OCI-LY3 (cell line): ENCODE data around the gene MYBPHL.
"Not testable (repeated sequence)": the region's sequence is repeated elsewhere in the genome, so short reads cannot be mapped to it uniquely, and the experiment has no call there.

Source experiments
- H2AFZ ChIP-seq: fragments of 200-600, 300-600 bp; shearing (Covaris generic); 2 replicates; pipeline ENCODE4 v1.6.0; 2014; ENCODE audit warnings: antibody characterized with exemption, low read depth, low read length
- H3K27ac ChIP-seq: fragments of 200-600, 300-600 bp; sonication (generic); 2 replicates; pipeline ENCODE4 v1.5.1; 2014; ENCODE audit warnings: mild to moderate bottlenecking, low read length, moderate library complexity, mixed read lengths
- H3K27me3 ChIP-seq: fragments of 200-600, 300-600 bp; sonication (generic); 2 replicates; pipeline ENCODE4 v1.6.1; 2014; ENCODE audit warnings: low read depth, low read length, mixed read lengths
- H3K36me3 ChIP-seq: fragments of 200-600, 300-600 bp; sonication (generic); replicated peaks from 2 replicates; pipeline ENCODE3; 2014; ENCODE audit warnings: low read depth, low read length, mixed read lengths
- H3K4me1 ChIP-seq: fragments of 300-600, 200-600 bp; sonication (generic); 2 replicates; pipeline ENCODE4 v1.6.1; 2014; ENCODE audit warnings: low read length, mixed read lengths
- H3K4me2 ChIP-seq: fragments of 200-600, 300-600 bp; sonication (generic); 2 replicates; pipeline ENCODE4 v1.6.1; 2014; ENCODE audit warnings: low read length, mixed read lengths
- H3K4me3 ChIP-seq: fragments of 300-600, 200-600 bp; sonication (generic); 2 replicates; pipeline ENCODE4 v1.5.1; 2014; ENCODE audit warnings: antibody characterized with exemption, mild to moderate bottlenecking, low read length, moderate library complexity
- H3K79me2 ChIP-seq: fragments of 300-600, 200-600 bp; shearing (Covaris generic); 2 replicates; pipeline ENCODE4 v1.6.1; 2014; ENCODE audit warnings: mild to moderate bottlenecking, low read length, mixed read lengths
- H3K9ac ChIP-seq: fragments of 300-600, 200-600 bp; shearing (Covaris generic); 2 replicates; pipeline ENCODE4 v1.6.0; 2014; ENCODE audit warnings: mild to moderate bottlenecking, low read length, moderate library complexity
- H3K9me3 ChIP-seq: fragments of 200-600, 300-600 bp; shearing (Covaris generic); 2 replicates; pipeline ENCODE4 v1.6.1; 2014; ENCODE audit warnings: low read length, mixed read lengths; ENCODE audit not compliant: insufficient read depth
- H4K20me1 ChIP-seq: fragments of 200-600, 300-600 bp; sonication (generic); 2 replicates; pipeline ENCODE4 v1.6.1; 2016; ENCODE audit warnings: low read length, mixed read lengths; ENCODE audit not compliant: insufficient read depth
- EZH2phosphoT487 ChIP-seq: fragments of 200-600 bp; shearing (Covaris generic); IDR thresholded peaks from 2 replicates; pipeline ENCODE4 v1.6.1; 2018; ENCODE audit warnings: antibody characterized with exemption, mixed run types, low read depth
- TF ChIP-seq, protein P1 (sequence below): fragments of 200-600, 300-600 bp; sonication (generic); IDR thresholded peaks from 2 replicates; pipeline ENCODE4 v1.5.1; 2014; ENCODE audit warnings: antibody characterized with exemption, low read length, low read depth

The MYBPHL gene

DNA sequence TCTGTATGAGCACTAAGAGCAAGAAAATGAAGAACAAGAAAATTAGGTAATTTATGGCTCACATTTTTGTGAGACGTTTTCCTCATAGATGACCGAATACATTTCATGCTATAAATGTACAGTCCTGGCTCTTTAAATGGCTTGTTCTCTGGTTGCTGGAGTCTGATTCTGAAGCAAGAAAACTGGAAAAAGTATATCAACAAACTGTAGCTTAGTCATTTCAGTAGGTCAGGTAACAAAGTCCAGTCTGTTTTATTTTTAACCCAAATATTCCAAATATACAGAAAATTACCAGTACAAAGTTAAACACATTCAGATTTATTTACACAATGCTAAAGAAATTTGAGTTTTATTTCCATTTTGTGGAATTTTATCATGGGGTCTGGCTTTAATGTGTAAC lies 2.5 kb upstream of the MYBPHL start:
- no peak overlapping the region for H3K4me2 ChIP-seq
- H3K4me1 ChIP-seq = no peaks in the 10 kb centered on the region
- no peak overlapping the region for H3K9ac ChIP-seq
- no peaks in the 10 kb centered on the region for H4K20me1 ChIP-seq
- H3K27me3 ChIP-seq = peaks cover 12% of the 10 kb centered on the region
- no peaks in the 10 kb centered on the region for H3K79me2 ChIP-seq
- no peak overlapping the region for H2AFZ ChIP-seq
- H3K36me3 ChIP-seq = no peaks in the 10 kb centered on the region
- H3K9me3 ChIP-seq = no peaks in the 10 kb centered on the region
- no peak overlapping the region for H3K27ac ChIP-seq
- no peak overlapping the region for H3K4me3 ChIP-seq
- TF ChIP-seq, protein P1, sequence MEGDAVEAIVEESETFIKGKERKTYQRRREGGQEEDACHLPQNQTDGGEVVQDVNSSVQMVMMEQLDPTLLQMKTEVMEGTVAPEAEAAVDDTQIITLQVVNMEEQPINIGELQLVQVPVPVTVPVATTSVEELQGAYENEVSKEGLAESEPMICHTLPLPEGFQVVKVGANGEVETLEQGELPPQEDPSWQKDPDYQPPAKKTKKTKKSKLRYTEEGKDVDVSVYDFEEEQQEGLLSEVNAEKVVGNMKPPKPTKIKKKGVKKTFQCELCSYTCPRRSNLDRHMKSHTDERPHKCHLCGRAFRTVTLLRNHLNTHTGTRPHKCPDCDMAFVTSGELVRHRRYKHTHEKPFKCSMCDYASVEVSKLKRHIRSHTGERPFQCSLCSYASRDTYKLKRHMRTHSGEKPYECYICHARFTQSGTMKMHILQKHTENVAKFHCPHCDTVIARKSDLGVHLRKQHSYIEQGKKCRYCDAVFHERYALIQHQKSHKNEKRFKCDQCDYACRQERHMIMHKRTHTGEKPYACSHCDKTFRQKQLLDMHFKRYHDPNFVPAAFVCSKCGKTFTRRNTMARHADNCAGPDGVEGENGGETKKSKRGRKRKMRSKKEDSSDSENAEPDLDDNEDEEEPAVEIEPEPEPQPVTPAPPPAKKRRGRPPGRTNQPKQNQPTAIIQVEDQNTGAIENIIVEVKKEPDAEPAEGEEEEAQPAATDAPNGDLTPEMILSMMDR = no peak
- no peak for TF ChIP-seq EZH2phosphoT487

DNA sequence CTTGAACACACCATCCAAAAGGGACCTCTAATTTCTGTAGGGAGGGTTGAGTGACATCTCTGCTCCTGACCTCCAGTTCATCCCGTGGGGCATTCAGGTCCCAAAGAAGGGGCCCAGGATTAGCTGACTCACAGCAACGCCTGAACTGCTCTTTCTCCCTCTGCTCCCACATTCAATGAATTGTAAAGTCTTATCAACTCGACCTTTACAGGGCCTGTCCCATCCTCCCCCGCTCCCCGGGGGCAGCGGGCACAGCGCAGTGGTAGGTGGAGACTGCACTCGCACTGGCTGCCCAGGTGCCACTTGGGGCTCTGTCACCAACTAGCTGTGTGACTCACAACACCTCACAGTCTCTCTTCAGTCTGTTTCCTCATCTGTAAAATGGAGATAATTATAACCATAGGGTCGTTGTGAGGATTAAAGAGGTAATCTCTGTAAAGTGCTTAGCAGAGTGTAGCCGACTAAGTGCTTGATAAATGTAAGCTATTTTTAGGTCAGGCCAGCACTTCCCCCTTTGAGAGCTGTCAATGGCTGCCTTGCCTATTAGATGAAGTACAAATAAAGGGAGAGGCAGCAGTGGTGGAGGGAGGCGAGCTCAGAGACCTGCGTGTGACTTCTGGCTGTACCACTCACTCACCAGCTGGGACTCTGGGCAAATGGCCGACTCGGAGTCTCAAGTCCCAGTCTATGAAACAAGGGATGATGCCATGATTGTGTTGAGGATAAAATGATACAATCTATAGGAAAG lies 637 bp upstream of the MYBPHL start:
- no peak overlapping the region for H3K4me2 ChIP-seq
- no peak overlapping the region for H3K27ac ChIP-seq
- H3K9me3 ChIP-seq = no peaks in the 10 kb centered on the region
- H2AFZ ChIP-seq = no peak overlapping the region
- no peak for TF ChIP-seq EZH2phosphoT487
- TF ChIP-seq, protein P1 = no peak
- no peaks in the 10 kb centered on the region for H4K20me1 ChIP-seq
- H3K36me3 ChIP-seq = no peaks in the 10 kb centered on the region
- no peak overlapping the region for H3K9ac ChIP-seq
- no peaks in the 10 kb centered on the region for H3K79me2 ChIP-seq
- H3K27me3 ChIP-seq = peaks cover 5% of the 10 kb centered on the region; the same call in 1 of the 2 replicates
- no peak overlapping the region for H3K4me3 ChIP-seq
- no peaks in the 10 kb centered on the region for H3K4me1 ChIP-seq

DNA sequence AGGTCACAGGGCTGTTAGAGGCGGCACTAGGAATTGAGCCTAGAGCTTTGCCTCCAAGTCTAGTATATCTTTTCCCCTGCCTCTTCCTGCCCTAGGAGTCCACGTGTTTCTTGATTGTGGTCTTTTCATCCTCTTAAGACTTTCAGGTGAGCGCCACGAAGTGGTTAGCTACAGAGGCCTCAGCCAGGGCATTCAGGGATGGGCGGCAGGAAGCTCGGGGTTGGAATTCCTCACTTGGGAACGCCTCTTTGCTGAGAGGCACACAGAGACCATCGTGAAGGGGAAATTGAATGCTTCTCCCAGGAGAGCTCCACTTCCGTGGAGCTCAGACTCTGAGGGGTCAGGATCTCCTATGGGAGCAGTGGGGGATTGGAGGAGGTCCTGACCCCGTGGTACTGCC lies 820 bp downstream of the MYBPHL start:
- not testable (repeated sequence) for H3K9ac ChIP-seq, H3K4me2 ChIP-seq, H3K4me1 ChIP-seq, H3K9me3 ChIP-seq, H3K27me3 ChIP-seq, H2AFZ ChIP-seq, H3K27ac ChIP-seq, H3K4me3 ChIP-seq, H4K20me1 ChIP-seq, H3K79me2 ChIP-seq, H3K36me3 ChIP-seq

DNA sequence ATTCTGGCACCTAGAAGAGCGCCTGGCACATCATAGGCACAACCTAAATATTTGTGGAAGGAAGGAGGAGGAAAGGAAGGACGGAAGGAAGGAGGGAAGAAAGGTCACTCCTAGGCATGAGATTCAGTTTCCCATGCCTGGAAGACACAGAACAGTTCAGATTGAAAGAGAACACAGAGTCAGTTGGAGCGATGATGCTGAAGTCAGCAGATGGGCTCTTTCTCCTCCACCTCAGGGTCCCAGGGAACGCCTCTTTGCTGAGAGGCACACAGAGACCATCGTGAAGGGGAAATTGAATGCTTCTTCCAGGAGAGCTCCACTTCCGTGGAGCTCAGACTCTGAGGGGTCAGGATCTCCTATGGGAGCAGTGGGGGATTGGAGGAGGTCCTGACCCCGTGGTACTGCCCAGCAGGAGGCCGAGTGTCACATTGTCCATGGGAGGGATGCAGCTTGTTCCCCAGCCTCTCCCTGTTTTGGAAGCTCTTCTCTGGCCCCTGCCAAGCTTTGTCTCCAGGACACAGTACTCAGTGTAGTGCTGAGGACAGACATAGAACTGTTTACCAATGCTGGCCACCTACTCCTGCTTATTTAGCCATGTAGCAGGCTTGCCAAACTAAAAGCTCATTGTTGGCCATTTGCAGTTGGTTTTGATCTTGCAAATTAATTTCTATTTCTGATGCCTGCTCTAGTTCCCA lies 2.4 kb downstream of the MYBPHL start:
- no peak for TF ChIP-seq EZH2phosphoT487
- TF ChIP-seq, protein P1 = no peak
- no peaks in the 10 kb centered on the region for H3K4me1 ChIP-seq
- no peaks in the 10 kb centered on the region for H3K79me2 ChIP-seq
- H2AFZ ChIP-seq = no peak overlapping the region
- H3K36me3 ChIP-seq = no peaks in the 10 kb centered on the region
- H3K4me3 ChIP-seq = no peak overlapping the region
- H3K9ac ChIP-seq = no peak overlapping the region
- no peak overlapping the region for H3K4me2 ChIP-seq
- H3K27me3 ChIP-seq = no peaks in the 10 kb centered on the region
- H3K27ac ChIP-seq = no peak overlapping the region
- H4K20me1 ChIP-seq = no peaks in the 10 kb centered on the region
- no peaks in the 10 kb centered on the region for H3K9me3 ChIP-seq
